Measurements from ENCODE around the gene NDE1.

- no peak for TF ChIP-seq CTCF (IDR thresholded peaks at IDR 0.05 in 4 of 5, conservative IDR thresholded peaks at IDR 0.05 in 1 of 5)
- no peak for TF ChIP-seq POLR2A (IDR thresholded peaks at IDR 0.05)
Observed at GRCh38 chr16:15610369-15610871, 39.6 kb upstream of the NDE1 start.

Data from gastrocnemius medialis (tissue), 4 donors.